ENCODE data around the gene LRRC61. TPM values are rescaled to one million over a fixed set of nuclear protein-coding genes. Genes with fewer than 3 reads are reported as not detected.
"Not testable (repeated sequence)": the region's sequence is repeated elsewhere in the genome, so short reads cannot be mapped to it uniquely, and the experiment has no call there.

Gene LRRC61
- total and polyA plus RNA-seq, 11 donors, result 1.8 to 9.4 (median 4.6) TPM

DNA sequence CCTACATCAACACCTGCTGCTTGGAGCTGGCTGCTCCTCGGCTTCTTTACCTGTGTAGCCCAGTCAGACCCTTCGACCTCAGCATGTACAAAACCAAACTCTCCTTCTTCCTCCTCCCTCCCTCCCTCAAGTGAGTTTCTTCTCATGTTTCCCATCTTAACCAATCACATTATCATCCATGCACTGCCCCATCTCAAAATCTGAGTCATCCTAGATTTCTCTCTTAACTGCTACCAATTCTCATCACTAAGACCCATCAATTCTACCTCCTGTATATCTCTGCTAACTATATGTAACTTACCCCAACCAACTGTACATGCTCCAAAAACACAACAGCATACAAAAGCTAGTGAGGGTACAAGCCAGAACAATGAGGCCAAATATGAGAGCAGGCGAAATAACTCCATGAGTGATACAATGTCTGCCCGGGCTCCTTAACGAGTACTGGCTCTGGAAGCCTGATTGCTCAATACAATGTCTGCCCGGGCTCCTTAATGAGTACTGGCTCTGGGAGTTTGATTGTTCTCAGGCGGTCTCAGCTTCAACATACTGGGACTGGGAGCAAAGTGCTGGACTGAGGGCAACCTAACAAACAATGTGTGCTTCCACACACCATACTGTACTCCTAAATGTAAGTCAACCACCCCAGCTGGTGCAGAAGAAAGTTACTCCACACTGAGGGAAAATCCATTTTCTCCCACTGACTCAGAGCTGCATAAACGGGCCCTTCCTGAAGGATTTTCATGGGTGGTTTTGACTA is 18.5 kb upstream of the LRRC61 start:
- H3K36me3 ChIP-seq; DNase-seq; H3K27me3 ChIP-seq; H3K4me3 ChIP-seq; H3K27ac ChIP-seq; H3K4me1 ChIP-seq; H3K9me3 ChIP-seq; intact Hi-C loops (cut with DNase I): not testable (repeated sequence)
- WGBS, 4 donors, result 74 to 90% (median 80%) methylated on average over 3 to 8 of the region's 8 CpGs
- peak in 1 of 4 donors; percentile 38 for ATAC-seq

DNA sequence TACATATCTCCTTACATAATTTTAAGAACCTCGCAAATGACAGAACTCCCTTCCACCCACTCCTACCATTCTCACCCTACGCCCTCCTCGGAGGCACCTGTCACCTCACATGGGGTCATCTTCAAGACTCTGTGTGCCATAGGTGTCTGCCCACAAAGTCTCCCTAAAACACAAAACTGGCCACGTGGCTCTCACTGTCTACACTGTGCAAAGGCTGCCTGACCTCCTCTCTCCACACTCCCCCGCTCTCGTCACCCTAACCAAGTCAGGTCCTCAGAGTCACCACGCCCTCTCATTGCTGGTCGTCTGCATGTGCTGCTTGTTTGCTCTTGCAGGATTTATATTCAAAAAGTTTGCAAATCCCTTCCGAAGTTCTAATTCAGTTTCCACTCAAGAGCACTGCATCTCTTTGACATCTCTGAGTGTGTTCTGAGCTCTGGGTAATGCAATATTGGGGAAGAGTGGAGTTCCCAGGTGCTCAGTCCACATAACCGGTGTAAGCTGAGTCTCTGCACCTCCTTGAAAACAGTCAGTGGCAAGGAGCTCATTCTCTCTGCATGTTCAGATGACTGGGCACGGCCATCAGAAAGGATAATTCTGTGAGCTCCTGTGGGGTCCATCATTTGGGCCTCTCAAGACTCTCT is 17.8 kb upstream of the LRRC61 start:
- DNase-seq; H3K9me3 ChIP-seq; H3K4me3 ChIP-seq; H3K27ac ChIP-seq; H3K27me3 ChIP-seq; intact Hi-C loops (cut with DNase I); H3K4me1 ChIP-seq; ATAC-seq; H3K36me3 ChIP-seq: not testable (repeated sequence)
- 82 to 89% (median 84%) methylated on average over 10 to 11 of the region's 11 CpGs for WGBS, 4 donors

DNA sequence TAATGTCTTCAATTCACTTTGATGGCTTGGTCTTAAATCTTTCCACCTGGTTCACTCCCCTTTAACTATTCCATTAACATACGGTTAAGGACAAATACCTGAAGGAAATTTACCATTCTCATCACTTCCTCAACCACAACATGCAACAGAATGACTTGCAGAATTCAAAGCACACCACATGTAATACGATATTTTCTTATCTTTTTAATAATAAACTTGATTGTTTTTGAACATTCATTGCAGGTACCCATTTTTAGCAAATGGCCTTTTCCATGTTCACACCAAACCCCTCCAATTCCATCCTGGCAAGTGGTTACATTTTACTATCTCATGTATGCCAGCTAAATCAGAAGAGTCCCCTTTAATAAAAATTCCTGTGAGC is 17.3 kb upstream of the LRRC61 start:
- H3K36me3 ChIP-seq; intact Hi-C loops (cut with DNase I); H3K9me3 ChIP-seq; H3K4me1 ChIP-seq; ATAC-seq; DNase-seq; H3K27me3 ChIP-seq; H3K4me3 ChIP-seq; H3K27ac ChIP-seq: not testable (repeated sequence)
- 66 to 85% (median 71%) methylated on average over 2 of the region's 2 CpGs for WGBS, 4 donors

DNA sequence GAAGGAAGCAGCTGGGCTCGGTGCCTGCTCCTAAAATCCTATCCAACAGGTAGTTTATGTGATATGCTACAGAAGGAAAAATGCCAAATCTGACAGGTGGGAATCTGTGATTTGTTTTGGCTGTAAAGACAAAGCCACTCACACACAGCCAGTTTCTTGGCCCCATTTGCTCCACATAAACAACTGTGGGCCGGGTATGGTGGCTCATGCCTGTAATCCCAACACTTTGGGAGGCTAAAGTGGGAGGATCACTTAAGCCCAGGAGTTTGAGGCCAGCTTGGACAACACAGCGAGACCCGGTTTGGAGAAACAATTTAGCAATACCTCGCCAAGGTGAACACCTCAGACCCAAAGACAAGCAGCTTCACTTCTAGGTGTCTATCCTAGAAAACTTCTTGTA is 16.8 kb upstream of the LRRC61 start:
- H3K9me3 ChIP-seq; intact Hi-C loops (cut with DNase I); H3K27ac ChIP-seq; H3K4me1 ChIP-seq; H3K4me3 ChIP-seq; DNase-seq; H3K27me3 ChIP-seq; ATAC-seq; H3K36me3 ChIP-seq: not testable (repeated sequence)
- WGBS, 4 donors, result 74 to 89% (median 85%) methylated on average over 5 of the region's 5 CpGs

DNA sequence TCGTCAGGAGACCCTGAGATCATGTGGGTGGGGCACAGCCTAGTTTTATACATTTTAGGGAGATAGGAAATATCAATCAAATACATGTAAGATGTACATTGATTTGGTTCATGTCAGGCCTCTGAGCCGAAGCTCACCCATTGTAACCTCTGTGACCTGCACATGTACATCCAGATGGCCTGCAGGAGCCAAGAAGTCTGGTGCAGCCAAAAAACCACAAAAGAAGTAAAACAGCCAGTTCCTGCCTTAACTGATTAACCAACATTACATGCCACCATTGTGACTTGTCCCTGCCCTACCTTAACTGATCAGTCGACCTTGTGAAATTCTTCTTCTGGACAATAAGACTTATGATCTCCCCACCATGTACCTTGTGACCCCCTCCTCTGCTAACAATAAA is 16.0 kb upstream of the LRRC61 start:
- intact Hi-C loops (cut with DNase I), result no loop called here
- WGBS, 4 donors, result 76 to 83% (median 79%) methylated on average over 3 of the region's 3 CpGs
- Histone ChIP-seq H3K4me1 (no peaks in the 10 kb centered on the region), H3K9me3 (no peaks in the 10 kb centered on the region), H3K27me3 (no peaks in the 10 kb centered on the region), H3K27ac (no peak overlapping the region), H3K4me3 (no peak overlapping the region), H3K36me3 (no peaks in the 10 kb centered on the region)
- TF ChIP-seq, protein P1, sequence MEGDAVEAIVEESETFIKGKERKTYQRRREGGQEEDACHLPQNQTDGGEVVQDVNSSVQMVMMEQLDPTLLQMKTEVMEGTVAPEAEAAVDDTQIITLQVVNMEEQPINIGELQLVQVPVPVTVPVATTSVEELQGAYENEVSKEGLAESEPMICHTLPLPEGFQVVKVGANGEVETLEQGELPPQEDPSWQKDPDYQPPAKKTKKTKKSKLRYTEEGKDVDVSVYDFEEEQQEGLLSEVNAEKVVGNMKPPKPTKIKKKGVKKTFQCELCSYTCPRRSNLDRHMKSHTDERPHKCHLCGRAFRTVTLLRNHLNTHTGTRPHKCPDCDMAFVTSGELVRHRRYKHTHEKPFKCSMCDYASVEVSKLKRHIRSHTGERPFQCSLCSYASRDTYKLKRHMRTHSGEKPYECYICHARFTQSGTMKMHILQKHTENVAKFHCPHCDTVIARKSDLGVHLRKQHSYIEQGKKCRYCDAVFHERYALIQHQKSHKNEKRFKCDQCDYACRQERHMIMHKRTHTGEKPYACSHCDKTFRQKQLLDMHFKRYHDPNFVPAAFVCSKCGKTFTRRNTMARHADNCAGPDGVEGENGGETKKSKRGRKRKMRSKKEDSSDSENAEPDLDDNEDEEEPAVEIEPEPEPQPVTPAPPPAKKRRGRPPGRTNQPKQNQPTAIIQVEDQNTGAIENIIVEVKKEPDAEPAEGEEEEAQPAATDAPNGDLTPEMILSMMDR (IDR thresholded peaks at IDR 0.05), result no peak
- TF ChIP-seq POLR2A (IDR thresholded peaks at IDR 0.05), result no peak
- DNase-seq (no peak), ATAC-seq (no peak)

DNA sequence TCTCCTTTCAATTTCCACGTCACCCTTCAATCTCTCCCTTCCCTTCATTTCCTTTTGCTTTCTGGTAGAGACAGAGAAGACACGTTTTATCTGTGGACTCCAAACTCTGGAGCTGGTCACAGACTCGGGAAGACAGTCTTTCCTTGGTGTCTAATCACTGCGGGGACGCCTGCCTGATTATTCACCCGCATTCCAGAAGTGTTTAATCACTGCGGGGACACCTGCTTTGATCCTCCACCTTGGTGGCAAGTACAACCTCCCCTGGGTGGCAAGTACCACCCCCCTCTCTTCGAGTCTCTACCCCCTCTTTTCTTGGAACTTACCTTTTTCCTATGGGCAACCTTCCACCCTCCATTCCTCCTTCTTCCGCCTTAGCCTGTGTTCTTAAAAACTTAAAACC is 15.3 kb upstream of the LRRC61 start:
- Histone ChIP-seq H3K27me3 (no peaks in the 10 kb centered on the region), H3K4me3 (no peak overlapping the region), H3K27ac (no peak overlapping the region), H3K9me3 (no peaks in the 10 kb centered on the region), H3K36me3 (no peaks in the 10 kb centered on the region), H3K4me1 (no peaks in the 10 kb centered on the region)
- no peak for DNase-seq
- WGBS, 4 donors, result 74 to 79% (median 77%) methylated on average over 9 of the region's 9 CpGs
- ATAC-seq, result no peak
- intact Hi-C loops (cut with DNase I), result no loop called here
- TF ChIP-seq, protein P1 (IDR thresholded peaks at IDR 0.05), result no peak
- TF ChIP-seq POLR2A (IDR thresholded peaks at IDR 0.05), result no peak
